ENCODE results near the gene RBPJ.

GRCh38 chr4:26463386-26463785, 142.6 kb downstream of the RBPJ start:
- TF ChIP-seq CTCF (IDR thresholded peaks at IDR 0.05) (no peak), EZH2 (IDR thresholded peaks at IDR 0.05) (no peak), EZH2phosphoT487 (IDR thresholded peaks at IDR 0.05) (no peak)
